HG02571 (cell line): Measurements from ENCODE around the gene LSAMP.
"Not testable (repeated sequence)": the region's sequence is repeated elsewhere in the genome, so short reads cannot be mapped to it uniquely, and the experiment has no call there.

ENCODE experiments used
- ATAC-seq: cut with Tn5 transposase; IDR thresholded peaks from one replicate; pipeline ENCODE4 v1.9.1; 2021; ENCODE audit warnings: mild to moderate bottlenecking, moderate library complexity; ENCODE audit not compliant: unreplicated experiment

Gene LSAMP

GRCh38 chr3:116127464-116127863 is 317.8 kb downstream of the LSAMP start:
- ATAC-seq = no peak

- no peak for ATAC-seq
Observed at GRCh38 chr3:116124166-116124565, 321.1 kb downstream of the LSAMP start.

GRCh38 chr3:116118475-116119169 is 326.7 kb downstream of the LSAMP start:
- ATAC-seq = no peak

GRCh38 chr3:116114586-116114985 is 330.7 kb downstream of the LSAMP start:
- no peak for ATAC-seq

- no peak for ATAC-seq
Observed at GRCh38 chr3:116112696-116113095, 332.6 kb downstream of the LSAMP start.

- ATAC-seq = no peak
Observed at GRCh38 chr3:116111765-116112164, 333.5 kb downstream of the LSAMP start.

- no peak for ATAC-seq
Observed at GRCh38 chr3:116103868-116104530, 341.3 kb downstream of the LSAMP start.

GRCh38 chr3:116102037-116102436 is 343.2 kb downstream of the LSAMP start:
- ATAC-seq = no peak

- no peak for ATAC-seq
Observed at GRCh38 chr3:116097226-116097625, 348.1 kb downstream of the LSAMP start.

GRCh38 chr3:116096631-116097030 is 348.7 kb downstream of the LSAMP start:
- ATAC-seq = no peak

GRCh38 chr3:116093374-116093773 is 351.9 kb downstream of the LSAMP start:
- ATAC-seq = no peak

GRCh38 chr3:116087426-116087825 is 357.9 kb downstream of the LSAMP start:
- no peak for ATAC-seq

GRCh38 chr3:116084999-116085791 is 360.1 kb downstream of the LSAMP start:
- ATAC-seq = no peak

GRCh38 chr3:116083683-116084082 is 361.6 kb downstream of the LSAMP start:
- no peak for ATAC-seq

- ATAC-seq = no peak
Observed at GRCh38 chr3:116078561-116078960, 366.7 kb downstream of the LSAMP start.

GRCh38 chr3:116077557-116077956 is 367.7 kb downstream of the LSAMP start:
- ATAC-seq = no peak

GRCh38 chr3:116077059-116077458 is 368.2 kb downstream of the LSAMP start:
- ATAC-seq = no peak

- ATAC-seq = not testable (repeated sequence)
Observed at GRCh38 chr3:116070516-116071278, 374.6 kb downstream of the LSAMP start.

GRCh38 chr3:116070061-116070460 is 375.2 kb downstream of the LSAMP start:
- ATAC-seq = no peak

- ATAC-seq = no peak
Observed at GRCh38 chr3:116069024-116069423, 376.3 kb downstream of the LSAMP start.

GRCh38 chr3:116067326-116067725 is 378.0 kb downstream of the LSAMP start:
- ATAC-seq = peak; percentile 85
